Esophagus squamous epithelium (tissue), 5 donors: ENCODE measurements around the gene EBNA1BP2. TPM values are rescaled to one million over a fixed set of nuclear protein-coding genes. Genes with fewer than 3 reads are reported as not detected.
"Not testable (repeated sequence)": the region's sequence is repeated elsewhere in the genome, so short reads cannot be mapped to it uniquely, and the experiment has no call there.

Source experiments
- DNase-seq: peaks from one replicate; lab custom pipeline; 2025; lab: John Stamatoyannopoulos, UW
- H3K27ac ChIP-seq, 4 donors: fragments of 200-600 bp; sonication (generic); one replicate each; pipeline ENCODE4 v1.5.1; 2016 to 2019; ENCODE audit warnings: mild to moderate bottlenecking in 1 of 4
- H3K27me3 ChIP-seq, 4 donors: fragments of 200-600 bp; sonication (generic); 1 replicate in 3 of 4; 2 replicates in 1 of 4; pipeline versions ENCODE4 v1.5.1 to v1.6.0; 2017 to 2021; ENCODE audit warnings: antibody characterized with exemption in 1 of 4
- H3K36me3 ChIP-seq, 3 donors: fragments of 200-600 bp; sonication (generic); one replicate each; pipeline ENCODE4 v1.5.1; 2016 to 2019
- H3K4me1 ChIP-seq, 3 donors: fragments of 200-600 bp; sonication (generic); one replicate each; pipeline ENCODE4 v1.5.1; 2017 to 2019
- H3K4me3 ChIP-seq, 4 donors: fragments of 200-600 bp; sonication (generic); 1 replicate in 3 of 4; 2 replicates in 1 of 4; pipeline ENCODE4 v1.5.1; 2016 to 2019; ENCODE audit warnings: mild to moderate bottlenecking in 2 of 4, moderate library complexity in 1 of 4
- H3K9me3 ChIP-seq, 3 donors: fragments of 200-600 bp; sonication (generic); one replicate each; pipeline ENCODE4 v1.5.1; 2016 to 2019
- CTCF ChIP-seq, 6 experiments: fragments of 450-650 bp in 4 of 6; fragments of 200-600 bp in 2 of 6; sonication (generic) in 2 of 6; IDR thresholded peaks; one replicate each; pipeline ENCODE4 v1.5.1; 2016 to 2019; ENCODE audit warnings: antibody characterized with exemption in 6 of 6, mild to moderate bottlenecking in 4 of 6, moderate library complexity in 4 of 6
- POLR2A ChIP-seq, 4 donors: fragments of 450-650 bp; IDR thresholded peaks; one replicate each; pipeline ENCODE4 v1.6.1; 2017; ENCODE audit warnings: antibody characterized with exemption in 4 of 4, mild to moderate bottlenecking in 4 of 4, moderate library complexity in 3 of 4
- WGBS, 2 donors: methylation state at CpG; one replicate each; pipeline ENCODE4 v1.1.5; 2018; 5-methylcytosine and 5-hydroxymethylcytosine counted together
- intact Hi-C: fragments of 100-400 bp; cut with DNase I; formaldehyde crosslinking; loops from one replicate; pipeline ENCODE4 v1.15.0; 2022
- total RNA-seq, 4 donors: library from RNA; depleted of rRNA; stranded (reverse); fragments of >200 nt; gene quantifications; one replicate each; pipeline ENCODE4 v1.1.0, GENCODE V29; 2016
- donor health status: DM: yes; HTN: yes; CAD: no.

EBNA1BP2 gene
- total RNA-seq, 4 donors from 2014 or later: 44.4 to 99.3 (median 60.7) TPM

DNA sequence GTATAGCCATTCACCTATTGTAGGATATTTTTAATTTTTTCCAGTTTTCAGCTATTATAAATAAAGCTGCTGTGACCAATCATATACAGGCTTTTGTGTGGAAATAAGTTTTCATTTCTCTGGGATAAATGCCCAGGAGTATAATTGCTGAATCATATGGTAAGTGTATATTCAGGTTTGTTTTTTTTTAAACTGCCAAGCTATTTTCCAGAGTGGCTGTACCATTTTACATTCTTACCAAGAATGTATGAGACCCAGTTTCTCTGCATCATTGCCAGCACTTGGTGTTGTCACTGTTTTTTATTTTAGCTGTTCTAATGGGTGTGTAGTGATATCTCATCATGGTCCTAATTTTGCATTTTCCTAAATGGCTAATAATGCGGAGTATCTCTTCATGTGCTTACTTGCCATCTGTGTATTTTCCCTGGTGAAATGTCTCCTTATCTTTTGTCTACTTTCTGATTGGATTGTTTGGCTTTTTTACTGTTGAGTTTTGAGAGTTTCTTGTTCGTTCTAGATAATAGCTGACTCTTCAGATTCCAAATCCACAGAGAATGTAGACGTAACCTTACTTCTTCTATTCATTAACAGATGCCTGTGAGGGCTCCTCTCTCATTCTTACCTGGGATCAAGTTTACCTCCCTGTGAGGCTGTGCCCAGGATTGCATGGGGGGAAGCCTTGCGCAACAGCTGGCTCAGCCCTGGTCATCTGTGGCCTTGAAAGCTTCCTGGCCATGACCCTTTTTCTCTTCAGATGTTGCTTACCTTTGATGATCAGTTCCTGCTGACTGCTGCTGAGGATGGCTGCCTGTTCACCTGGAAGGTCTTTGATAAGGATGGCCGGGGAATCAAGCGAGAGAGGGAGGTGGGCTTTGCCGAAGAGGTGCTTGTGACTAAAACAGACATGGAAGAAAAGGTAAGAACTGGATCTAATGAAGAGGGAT lies 42.7 kb upstream of the EBNA1BP2 start:
- DNase-seq: no peak
- TF ChIP-seq POLR2A (IDR thresholded peaks at IDR 0.05) (no peak), CTCF (IDR thresholded peaks at IDR 0.05) (no peak)
- no peaks in the 10 kb centered on the region for H3K9me3 ChIP-seq
- no peaks in the 10 kb centered on the region for H3K36me3 ChIP-seq
- H3K27me3 ChIP-seq: peaks cover 0 to 5% (median 0%) of the 10 kb centered on the region in 4 donors
- H3K27ac ChIP-seq: no peak overlapping the region
- H3K4me3 ChIP-seq: no peak overlapping the region
- no peaks in the 10 kb centered on the region for H3K4me1 ChIP-seq
- WGBS, 2 donors: 71 to 76% methylated on average over 7 of the region's 7 CpGs
- intact Hi-C loops: no loop called here

GRCh38 chr1:43208277-43208676 lies 36.2 kb upstream of the EBNA1BP2 start:
- intact Hi-C loops, H3K36me3 ChIP-seq, DNase-seq, H3K27me3 ChIP-seq, H3K27ac ChIP-seq, H3K4me3 ChIP-seq, H3K9me3 ChIP-seq: not testable (repeated sequence)
- WGBS, 2 donors: 90 to 93% methylated on average over 8 of the region's 8 CpGs
- H3K4me1 ChIP-seq: peaks cover 7 to 18% (median 10%) of the 10 kb centered on the region in 3 donors

DNA sequence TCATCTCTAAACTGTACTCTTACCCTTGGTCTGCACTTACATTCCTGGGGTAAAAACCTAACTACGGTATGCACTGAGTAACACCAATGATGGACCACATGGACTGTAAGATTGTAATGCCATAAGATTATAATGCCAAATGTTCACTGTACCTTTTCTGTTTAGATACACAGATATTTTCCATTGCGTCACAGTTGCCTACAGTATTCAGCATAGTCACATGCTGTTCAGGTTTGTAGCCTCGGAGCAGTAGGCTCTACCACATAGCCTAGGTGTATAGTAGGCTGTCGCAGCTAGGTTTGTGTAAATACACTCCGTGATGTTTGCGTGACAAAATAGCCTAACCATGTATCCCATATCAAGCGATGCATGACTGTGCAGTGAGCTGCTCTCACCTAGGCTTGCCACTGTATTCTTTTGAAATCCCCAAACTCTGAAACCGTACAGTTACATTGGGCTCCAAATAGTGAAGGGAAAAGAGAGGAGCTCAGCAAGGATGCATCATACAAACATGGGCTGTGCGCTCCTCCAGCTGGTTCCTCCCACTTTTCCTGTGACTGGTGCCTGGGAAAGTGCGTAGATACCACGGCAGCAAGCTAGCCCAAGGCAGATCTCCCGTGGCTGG lies 35.3 kb upstream of the EBNA1BP2 start:
- intact Hi-C loops: no loop called here
- H3K4me3 ChIP-seq: no peak overlapping the region

GRCh38 chr1:43206600-43207228 lies 34.6 kb upstream of the EBNA1BP2 start:
- Histone ChIP-seq H3K27ac (peak overlapping the region in 2 of 4 donors; percentile 4 to 17), H3K9me3 (no peaks in the 10 kb centered on the region), H3K4me1 (peaks cover 7 to 18% (median 10%) of the 10 kb centered on the region in 3 donors), H3K4me3 (no peak overlapping the region), H3K27me3 (no peaks in the 10 kb centered on the region), H3K36me3 (no peaks in the 10 kb centered on the region)
- no peak for DNase-seq
- intact Hi-C loops: no loop called here
- WGBS, 2 donors: 20 to 41% methylated on average over 6 to 10 of the region's 10 CpGs
- TF ChIP-seq CTCF (IDR thresholded peaks at IDR 0.05): no peak
- no peak for TF ChIP-seq POLR2A (IDR thresholded peaks at IDR 0.05)

More for the DNA sequence above, 35.3 kb upstream of the EBNA1BP2 start:
- H3K27ac ChIP-seq: peak overlapping the region in 2 of 4 donors; percentile 17 to 65
- TF ChIP-seq CTCF (IDR thresholded peaks at IDR 0.05) (no peak), POLR2A (IDR thresholded peaks at IDR 0.05) (no peak)
- WGBS, 2 donors: 84 to 85% methylated on average over 12 of the region's 12 CpGs
- no peaks in the 10 kb centered on the region for H3K27me3 ChIP-seq
- H3K36me3 ChIP-seq: no peaks in the 10 kb centered on the region
- DNase-seq: no peak
- no peaks in the 10 kb centered on the region for H3K9me3 ChIP-seq
- H3K4me1 ChIP-seq: peaks cover 7 to 18% (median 10%) of the 10 kb centered on the region in 3 donors

DNA sequence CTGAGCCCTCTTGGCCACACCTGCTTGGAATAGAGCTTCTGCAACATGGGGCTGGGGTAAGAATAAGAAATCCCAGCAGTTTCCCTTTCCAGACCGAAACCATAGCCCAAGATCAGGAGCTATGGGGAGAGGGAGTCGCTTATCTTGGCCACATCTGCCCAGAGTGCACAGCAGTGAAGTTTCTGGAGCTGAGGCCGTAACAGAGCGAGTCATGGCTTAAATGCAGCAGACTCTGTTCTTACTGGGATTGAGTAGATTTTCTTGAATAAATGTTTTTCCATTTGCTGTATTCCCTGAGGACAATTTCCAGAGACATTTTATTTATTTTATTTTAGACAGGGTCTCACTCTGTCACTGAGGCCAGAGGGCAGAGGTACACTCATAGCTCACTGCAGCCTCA lies 33.6 kb upstream of the EBNA1BP2 start:
- H3K27me3 ChIP-seq: no peaks in the 10 kb centered on the region
- intact Hi-C loops: no loop called here
- peaks cover 7 to 18% (median 10%) of the 10 kb centered on the region in 3 donors for H3K4me1 ChIP-seq
- no peak for TF ChIP-seq CTCF (IDR thresholded peaks at IDR 0.05)
- no peak overlapping the region for H3K27ac ChIP-seq
- WGBS, 2 donors: 94 to 97% methylated on average over 3 to 4 of the region's 4 CpGs
- H3K4me3 ChIP-seq: no peak overlapping the region
- no peaks in the 10 kb centered on the region for H3K36me3 ChIP-seq
- DNase-seq: no peak
- no peaks in the 10 kb centered on the region for H3K9me3 ChIP-seq
